AG09309 (cell line): ENCODE results near the gene CERT1.

Experiments used
- DNase-seq: peaks from one replicate; pipeline ENCODE4 v3.0.0-alpha.2; 2010; ENCODE audit warnings: low read depth
- H3K4me3 ChIP-seq: 2 replicates; pipeline ENCODE4 v1.5.1; 2011; ENCODE audit warnings: mild to moderate bottlenecking, low read depth, low read length, moderate library complexity; ENCODE audit not compliant: control insufficient read depth
- CTCF ChIP-seq: IDR thresholded peaks from 2 replicates; pipeline ENCODE4 v1.5.1; 2011; ENCODE audit warnings: mild to moderate bottlenecking, low read depth, low read length, inconsistent platforms; ENCODE audit not compliant: insufficient read depth, control insufficient read depth; ENCODE audit errors: missing control alignments

The CERT1 gene

GRCh38 chr5:75514323-75514722, 2.9 kb upstream of the CERT1 start:
- no peak overlapping the region for H3K4me3 ChIP-seq
- no peak for TF ChIP-seq CTCF
- no peak for DNase-seq

- DNase-seq, result no peak
- no peak for TF ChIP-seq CTCF
- no peak overlapping the region for H3K4me3 ChIP-seq
Measured at GRCh38 chr5:75513841-75514240, 2.4 kb upstream of the CERT1 start.

- peak overlapping the region; percentile 97 for H3K4me3 ChIP-seq
- no peak for DNase-seq
- no peak for TF ChIP-seq CTCF
Measured at GRCh38 chr5:75512383-75513074, 1.1 kb upstream of the CERT1 start.

- no peak for DNase-seq
- no peak for TF ChIP-seq CTCF
- peak overlapping the region; percentile 97 for H3K4me3 ChIP-seq
Measured at GRCh38 chr5:75510836-75511434, 494 bp downstream of the CERT1 start.

- no peak for TF ChIP-seq CTCF
- H3K4me3 ChIP-seq, result peak overlapping the region; percentile 97
- no peak for DNase-seq
Measured at GRCh38 chr5:75510417-75510835, 1.0 kb downstream of the CERT1 start.

- no peak for DNase-seq
- no peak for TF ChIP-seq CTCF
- H3K4me3 ChIP-seq, result peak overlapping the region; percentile 97
Measured at GRCh38 chr5:75509956-75510355, 1.5 kb downstream of the CERT1 start.
